ENCODE data around the gene CCR6. TPM values are rescaled to one million over a fixed set of nuclear protein-coding genes. Genes with fewer than 3 reads are reported as not detected.

The CCR6 gene
- total and polyA plus RNA-seq, 2 of the 13 experiments (the other 11 are each of a cell fraction or from before 2014, with no cell fraction given), result 4.5 to 8.7 TPM

DNA sequence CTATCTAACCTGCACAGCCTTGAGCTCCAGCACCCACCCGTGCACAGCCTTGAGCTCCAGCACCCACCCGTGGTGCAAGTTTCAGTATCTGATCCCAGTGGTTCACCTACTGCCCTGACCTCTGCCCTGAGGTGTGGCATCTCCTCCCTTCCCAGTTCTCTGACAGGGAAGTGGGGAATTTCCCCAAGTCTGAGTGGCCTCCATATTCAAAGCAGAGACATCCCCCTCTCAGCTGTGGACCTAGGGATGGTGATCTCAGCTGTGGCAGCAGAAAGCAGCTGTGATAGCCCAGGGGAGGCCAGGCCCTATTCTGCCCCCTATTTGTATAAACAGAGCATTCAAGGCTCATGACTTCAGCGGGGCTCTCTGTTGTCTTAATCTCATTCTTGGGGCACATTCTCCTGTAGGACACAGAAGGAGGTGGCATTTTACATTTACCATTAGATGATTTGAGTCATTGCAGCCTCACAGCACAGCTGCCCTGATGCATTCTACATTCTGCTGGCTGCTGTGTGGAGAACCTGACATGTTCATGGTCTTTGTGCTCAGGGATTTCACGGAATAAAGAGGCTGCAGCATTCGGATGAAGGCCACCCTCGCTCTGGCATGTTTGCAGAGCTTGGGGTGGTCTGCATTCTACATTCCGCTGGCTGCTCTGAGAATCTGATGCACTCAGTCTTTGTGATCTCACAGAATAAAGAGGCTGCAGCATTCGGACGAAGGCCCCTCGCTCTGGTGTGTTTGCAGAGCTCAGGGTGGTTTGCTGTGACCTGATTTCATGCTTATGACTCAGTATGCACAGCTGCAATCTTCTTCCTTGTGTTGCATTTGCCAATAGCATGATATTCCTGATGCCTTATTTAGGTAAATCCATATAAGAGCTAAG lies 17.9 kb downstream of the CCR6 start (continued):
- TF ChIP-seq ZNF142 (CRISPR knock-in tag; IDR thresholded peaks at IDR 0.05) (no peak), KDM6A (CRISPR knock-in tag; IDR thresholded peaks at IDR 0.05; ENCODE audit: low read depth) (no peak), NONO (IDR thresholded peaks at IDR 0.05) (no peak), NONO (CRISPR knock-in tag; conservative IDR thresholded peaks at IDR 0.05) (no peak), ZNF646 (CRISPR knock-in tag; IDR thresholded peaks at IDR 0.05) (no peak)
- TF ChIP-seq, protein P1, sequence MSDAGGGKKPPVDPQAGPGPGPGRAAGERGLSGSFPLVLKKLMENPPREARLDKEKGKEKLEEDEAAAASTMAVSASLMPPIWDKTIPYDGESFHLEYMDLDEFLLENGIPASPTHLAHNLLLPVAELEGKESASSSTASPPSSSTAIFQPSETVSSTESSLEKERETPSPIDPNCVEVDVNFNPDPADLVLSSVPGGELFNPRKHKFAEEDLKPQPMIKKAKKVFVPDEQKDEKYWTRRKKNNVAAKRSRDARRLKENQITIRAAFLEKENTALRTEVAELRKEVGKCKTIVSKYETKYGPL (CRISPR knock-in tag; IDR thresholded peaks at IDR 0.05), result no peak
- TF ChIP-seq, protein P2, sequence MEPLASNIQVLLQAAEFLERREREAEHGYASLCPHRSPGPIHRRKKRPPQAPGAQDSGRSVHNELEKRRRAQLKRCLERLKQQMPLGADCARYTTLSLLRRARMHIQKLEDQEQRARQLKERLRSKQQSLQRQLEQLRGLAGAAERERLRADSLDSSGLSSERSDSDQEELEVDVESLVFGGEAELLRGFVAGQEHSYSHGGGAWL (CRISPR knock-in tag; IDR thresholded peaks at IDR 0.05), result no peak
- TF ChIP-seq, protein P3, sequence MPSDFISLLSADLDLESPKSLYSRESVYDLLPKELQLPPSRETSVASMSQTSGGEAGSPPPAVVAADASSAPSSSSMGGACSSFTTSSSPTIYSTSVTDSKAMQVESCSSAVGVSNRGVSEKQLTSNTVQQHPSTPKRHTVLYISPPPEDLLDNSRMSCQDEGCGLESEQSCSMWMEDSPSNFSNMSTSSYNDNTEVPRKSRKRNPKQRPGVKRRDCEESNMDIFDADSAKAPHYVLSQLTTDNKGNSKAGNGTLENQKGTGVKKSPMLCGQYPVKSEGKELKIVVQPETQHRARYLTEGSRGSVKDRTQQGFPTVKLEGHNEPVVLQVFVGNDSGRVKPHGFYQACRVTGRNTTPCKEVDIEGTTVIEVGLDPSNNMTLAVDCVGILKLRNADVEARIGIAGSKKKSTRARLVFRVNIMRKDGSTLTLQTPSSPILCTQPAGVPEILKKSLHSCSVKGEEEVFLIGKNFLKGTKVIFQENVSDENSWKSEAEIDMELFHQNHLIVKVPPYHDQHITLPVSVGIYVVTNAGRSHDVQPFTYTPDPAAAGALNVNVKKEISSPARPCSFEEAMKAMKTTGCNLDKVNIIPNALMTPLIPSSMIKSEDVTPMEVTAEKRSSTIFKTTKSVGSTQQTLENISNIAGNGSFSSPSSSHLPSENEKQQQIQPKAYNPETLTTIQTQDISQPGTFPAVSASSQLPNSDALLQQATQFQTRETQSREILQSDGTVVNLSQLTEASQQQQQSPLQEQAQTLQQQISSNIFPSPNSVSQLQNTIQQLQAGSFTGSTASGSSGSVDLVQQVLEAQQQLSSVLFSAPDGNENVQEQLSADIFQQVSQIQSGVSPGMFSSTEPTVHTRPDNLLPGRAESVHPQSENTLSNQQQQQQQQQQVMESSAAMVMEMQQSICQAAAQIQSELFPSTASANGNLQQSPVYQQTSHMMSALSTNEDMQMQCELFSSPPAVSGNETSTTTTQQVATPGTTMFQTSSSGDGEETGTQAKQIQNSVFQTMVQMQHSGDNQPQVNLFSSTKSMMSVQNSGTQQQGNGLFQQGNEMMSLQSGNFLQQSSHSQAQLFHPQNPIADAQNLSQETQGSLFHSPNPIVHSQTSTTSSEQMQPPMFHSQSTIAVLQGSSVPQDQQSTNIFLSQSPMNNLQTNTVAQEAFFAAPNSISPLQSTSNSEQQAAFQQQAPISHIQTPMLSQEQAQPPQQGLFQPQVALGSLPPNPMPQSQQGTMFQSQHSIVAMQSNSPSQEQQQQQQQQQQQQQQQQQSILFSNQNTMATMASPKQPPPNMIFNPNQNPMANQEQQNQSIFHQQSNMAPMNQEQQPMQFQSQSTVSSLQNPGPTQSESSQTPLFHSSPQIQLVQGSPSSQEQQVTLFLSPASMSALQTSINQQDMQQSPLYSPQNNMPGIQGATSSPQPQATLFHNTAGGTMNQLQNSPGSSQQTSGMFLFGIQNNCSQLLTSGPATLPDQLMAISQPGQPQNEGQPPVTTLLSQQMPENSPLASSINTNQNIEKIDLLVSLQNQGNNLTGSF (CRISPR knock-in tag; IDR thresholded peaks at IDR 0.05), result no peak

All from HepG2 (cell line).